ENCODE data around the gene NXPE3.

The NXPE3 gene

GRCh38 chr3:101779047-101779821, at the start of gene NXPE3:
NXPE3 (plus strand) TSS chr3:101779211; CDS start chr3:101785597, 6,386 bp downstream.
- Histone ChIP-seq H3K4me3 (ENCODE audit: low read depth, low read length) (peak within 1 kb of the TSS; percentile 91), H3K4me1 (ENCODE audit: control insufficient read depth, insufficient read depth, low read length) (0 out of 2 replicates have a peak, but pooled peaks cover 2% of the 10 kb centered on the region), H3K27ac (ENCODE audit: extremely low read depth, low read depth, low read length) (peak within 1 kb of the TSS; percentile 64), H3K36me3 (ENCODE audit: control insufficient read depth in 2 of 2, insufficient read depth in 1 of 2, low read length in 2 of 2) (peaks cover 12 to 16% of the 10 kb centered on the region in 2 experiments), H3K9me3 (ENCODE audit: control insufficient read depth, insufficient read depth, low read depth, low read length) (no peaks in the 10 kb centered on the region)
- ChIA-PET POLR2A (interaction anchor here (1.2 to 1.5 kb wide), 3 partner anchors 46 to 93 kb away, joined by 3 to 4 read pairs (median 4); partner anchors contain the start of genes CEP97 and RPL24), CTCF (interaction anchor here (0.6 kb wide), 1 partner anchor 402 kb away, joined by 4 read pairs; no protein-coding TSS in a partner anchor)
- peak; percentile 38; the same call in 1 of the 2 replicates for TF ChIP-seq KLF1 (tag by site-specific recombination; IDR thresholded peaks at IDR 0.05)
- TF ChIP-seq, protein P1, sequence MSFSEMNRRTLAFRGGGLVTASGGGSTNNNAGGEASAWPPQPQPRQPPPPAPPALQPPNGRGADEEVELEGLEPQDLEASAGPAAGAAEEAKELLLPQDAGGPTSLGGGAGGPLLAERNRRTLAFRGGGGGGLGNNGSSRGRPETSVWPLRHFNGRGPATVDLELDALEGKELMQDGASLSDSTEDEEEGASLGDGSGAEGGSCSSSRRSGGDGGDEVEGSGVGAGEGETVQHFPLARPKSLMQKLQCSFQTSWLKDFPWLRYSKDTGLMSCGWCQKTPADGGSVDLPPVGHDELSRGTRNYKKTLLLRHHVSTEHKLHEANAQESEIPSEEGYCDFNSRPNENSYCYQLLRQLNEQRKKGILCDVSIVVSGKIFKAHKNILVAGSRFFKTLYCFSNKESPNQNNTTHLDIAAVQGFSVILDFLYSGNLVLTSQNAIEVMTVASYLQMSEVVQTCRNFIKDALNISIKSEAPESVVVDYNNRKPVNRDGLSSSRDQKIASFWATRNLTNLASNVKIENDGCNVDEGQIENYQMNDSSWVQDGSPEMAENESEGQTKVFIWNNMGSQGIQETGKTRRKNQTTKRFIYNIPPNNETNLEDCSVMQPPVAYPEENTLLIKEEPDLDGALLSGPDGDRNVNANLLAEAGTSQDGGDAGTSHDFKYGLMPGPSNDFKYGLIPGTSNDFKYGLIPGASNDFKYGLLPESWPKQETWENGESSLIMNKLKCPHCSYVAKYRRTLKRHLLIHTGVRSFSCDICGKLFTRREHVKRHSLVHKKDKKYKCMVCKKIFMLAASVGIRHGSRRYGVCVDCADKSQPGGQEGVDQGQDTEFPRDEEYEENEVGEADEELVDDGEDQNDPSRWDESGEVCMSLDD (tag by site-specific recombination; IDR thresholded peaks at IDR 0.05) = peak; percentile 57; the same call in 1 of the 2 replicates
- TF ChIP-seq GLIS1 (tag by site-specific recombination; IDR thresholded peaks at IDR 0.05) = peak; percentile 80
- peak; percentile 61; the same call in 1 of the 2 replicates for TF ChIP-seq ZNF561 (tag by site-specific recombination; IDR thresholded peaks at IDR 0.05; ENCODE audit: borderline replicate concordance)
- TF ChIP-seq, protein P2, sequence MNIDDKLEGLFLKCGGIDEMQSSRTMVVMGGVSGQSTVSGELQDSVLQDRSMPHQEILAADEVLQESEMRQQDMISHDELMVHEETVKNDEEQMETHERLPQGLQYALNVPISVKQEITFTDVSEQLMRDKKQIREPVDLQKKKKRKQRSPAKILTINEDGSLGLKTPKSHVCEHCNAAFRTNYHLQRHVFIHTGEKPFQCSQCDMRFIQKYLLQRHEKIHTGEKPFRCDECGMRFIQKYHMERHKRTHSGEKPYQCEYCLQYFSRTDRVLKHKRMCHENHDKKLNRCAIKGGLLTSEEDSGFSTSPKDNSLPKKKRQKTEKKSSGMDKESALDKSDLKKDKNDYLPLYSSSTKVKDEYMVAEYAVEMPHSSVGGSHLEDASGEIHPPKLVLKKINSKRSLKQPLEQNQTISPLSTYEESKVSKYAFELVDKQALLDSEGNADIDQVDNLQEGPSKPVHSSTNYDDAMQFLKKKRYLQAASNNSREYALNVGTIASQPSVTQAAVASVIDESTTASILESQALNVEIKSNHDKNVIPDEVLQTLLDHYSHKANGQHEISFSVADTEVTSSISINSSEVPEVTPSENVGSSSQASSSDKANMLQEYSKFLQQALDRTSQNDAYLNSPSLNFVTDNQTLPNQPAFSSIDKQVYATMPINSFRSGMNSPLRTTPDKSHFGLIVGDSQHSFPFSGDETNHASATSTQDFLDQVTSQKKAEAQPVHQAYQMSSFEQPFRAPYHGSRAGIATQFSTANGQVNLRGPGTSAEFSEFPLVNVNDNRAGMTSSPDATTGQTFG (tag by site-specific recombination; IDR thresholded peaks at IDR 0.05; ENCODE audit: borderline replicate concordance) = no peak
- TF ChIP-seq, protein P3, sequence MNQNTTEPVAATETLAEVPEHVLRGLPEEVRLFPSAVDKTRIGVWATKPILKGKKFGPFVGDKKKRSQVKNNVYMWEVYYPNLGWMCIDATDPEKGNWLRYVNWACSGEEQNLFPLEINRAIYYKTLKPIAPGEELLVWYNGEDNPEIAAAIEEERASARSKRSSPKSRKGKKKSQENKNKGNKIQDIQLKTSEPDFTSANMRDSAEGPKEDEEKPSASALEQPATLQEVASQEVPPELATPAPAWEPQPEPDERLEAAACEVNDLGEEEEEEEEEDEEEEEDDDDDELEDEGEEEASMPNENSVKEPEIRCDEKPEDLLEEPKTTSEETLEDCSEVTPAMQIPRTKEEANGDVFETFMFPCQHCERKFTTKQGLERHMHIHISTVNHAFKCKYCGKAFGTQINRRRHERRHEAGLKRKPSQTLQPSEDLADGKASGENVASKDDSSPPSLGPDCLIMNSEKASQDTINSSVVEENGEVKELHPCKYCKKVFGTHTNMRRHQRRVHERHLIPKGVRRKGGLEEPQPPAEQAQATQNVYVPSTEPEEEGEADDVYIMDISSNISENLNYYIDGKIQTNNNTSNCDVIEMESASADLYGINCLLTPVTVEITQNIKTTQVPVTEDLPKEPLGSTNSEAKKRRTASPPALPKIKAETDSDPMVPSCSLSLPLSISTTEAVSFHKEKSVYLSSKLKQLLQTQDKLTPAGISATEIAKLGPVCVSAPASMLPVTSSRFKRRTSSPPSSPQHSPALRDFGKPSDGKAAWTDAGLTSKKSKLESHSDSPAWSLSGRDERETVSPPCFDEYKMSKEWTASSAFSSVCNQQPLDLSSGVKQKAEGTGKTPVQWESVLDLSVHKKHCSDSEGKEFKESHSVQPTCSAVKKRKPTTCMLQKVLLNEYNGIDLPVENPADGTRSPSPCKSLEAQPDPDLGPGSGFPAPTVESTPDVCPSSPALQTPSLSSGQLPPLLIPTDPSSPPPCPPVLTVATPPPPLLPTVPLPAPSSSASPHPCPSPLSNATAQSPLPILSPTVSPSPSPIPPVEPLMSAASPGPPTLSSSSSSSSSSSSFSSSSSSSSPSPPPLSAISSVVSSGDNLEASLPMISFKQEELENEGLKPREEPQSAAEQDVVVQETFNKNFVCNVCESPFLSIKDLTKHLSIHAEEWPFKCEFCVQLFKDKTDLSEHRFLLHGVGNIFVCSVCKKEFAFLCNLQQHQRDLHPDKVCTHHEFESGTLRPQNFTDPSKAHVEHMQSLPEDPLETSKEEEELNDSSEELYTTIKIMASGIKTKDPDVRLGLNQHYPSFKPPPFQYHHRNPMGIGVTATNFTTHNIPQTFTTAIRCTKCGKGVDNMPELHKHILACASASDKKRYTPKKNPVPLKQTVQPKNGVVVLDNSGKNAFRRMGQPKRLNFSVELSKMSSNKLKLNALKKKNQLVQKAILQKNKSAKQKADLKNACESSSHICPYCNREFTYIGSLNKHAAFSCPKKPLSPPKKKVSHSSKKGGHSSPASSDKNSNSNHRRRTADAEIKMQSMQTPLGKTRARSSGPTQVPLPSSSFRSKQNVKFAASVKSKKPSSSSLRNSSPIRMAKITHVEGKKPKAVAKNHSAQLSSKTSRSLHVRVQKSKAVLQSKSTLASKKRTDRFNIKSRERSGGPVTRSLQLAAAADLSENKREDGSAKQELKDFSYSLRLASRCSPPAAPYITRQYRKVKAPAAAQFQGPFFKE (tag by site-specific recombination; IDR thresholded peaks at IDR 0.05; ENCODE audit: borderline replicate concordance) = no peak
- peak; percentile 77 for TF ChIP-seq ZBTB17 (tag by site-specific recombination; IDR thresholded peaks at IDR 0.05)
- peak; percentile 76 for TF ChIP-seq EGR2 (tag by site-specific recombination; IDR thresholded peaks at IDR 0.05; ENCODE audit: low read depth)
- TF ChIP-seq ZNF37A (tag by site-specific recombination; IDR thresholded peaks at IDR 0.05) = no peak
- 0 out of 2 replicates have a peak, but pooled peaks have one; percentile 8 for TF ChIP-seq ZNF423 (tag by site-specific recombination; IDR thresholded peaks at IDR 0.05)
- TF ChIP-seq GLIS2 (tag by site-specific recombination; IDR thresholded peaks at IDR 0.05) = peak; percentile 86
- TF ChIP-seq, protein P4, sequence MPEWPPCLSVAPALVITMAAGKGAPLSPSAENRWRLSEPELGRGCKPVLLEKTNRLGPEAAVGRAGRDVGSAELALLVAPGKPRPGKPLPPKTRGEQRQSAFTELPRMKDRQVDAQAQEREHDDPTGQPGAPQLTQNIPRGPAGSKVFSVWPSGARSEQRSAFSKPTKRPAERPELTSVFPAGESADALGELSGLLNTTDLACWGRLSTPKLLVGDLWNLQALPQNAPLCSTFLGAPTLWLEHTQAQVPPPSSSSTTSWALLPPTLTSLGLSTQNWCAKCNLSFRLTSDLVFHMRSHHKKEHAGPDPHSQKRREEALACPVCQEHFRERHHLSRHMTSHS (tag by site-specific recombination; IDR thresholded peaks at IDR 0.05) = no peak
- TF ChIP-seq ZBTB20 (tag by site-specific recombination; IDR thresholded peaks at IDR 0.05) = peak; percentile 93
- peak; percentile 40 for TF ChIP-seq KLF9 (tag by site-specific recombination; IDR thresholded peaks at IDR 0.05; ENCODE audit: low read depth)
- TF ChIP-seq GLI4 (tag by site-specific recombination; IDR thresholded peaks at IDR 0.05) = no peak
- TF ChIP-seq ZBTB48 (tag by site-specific recombination; IDR thresholded peaks at IDR 0.05) = peak; percentile 60; the same call in 1 of the 2 replicates
- TF ChIP-seq, protein P5, sequence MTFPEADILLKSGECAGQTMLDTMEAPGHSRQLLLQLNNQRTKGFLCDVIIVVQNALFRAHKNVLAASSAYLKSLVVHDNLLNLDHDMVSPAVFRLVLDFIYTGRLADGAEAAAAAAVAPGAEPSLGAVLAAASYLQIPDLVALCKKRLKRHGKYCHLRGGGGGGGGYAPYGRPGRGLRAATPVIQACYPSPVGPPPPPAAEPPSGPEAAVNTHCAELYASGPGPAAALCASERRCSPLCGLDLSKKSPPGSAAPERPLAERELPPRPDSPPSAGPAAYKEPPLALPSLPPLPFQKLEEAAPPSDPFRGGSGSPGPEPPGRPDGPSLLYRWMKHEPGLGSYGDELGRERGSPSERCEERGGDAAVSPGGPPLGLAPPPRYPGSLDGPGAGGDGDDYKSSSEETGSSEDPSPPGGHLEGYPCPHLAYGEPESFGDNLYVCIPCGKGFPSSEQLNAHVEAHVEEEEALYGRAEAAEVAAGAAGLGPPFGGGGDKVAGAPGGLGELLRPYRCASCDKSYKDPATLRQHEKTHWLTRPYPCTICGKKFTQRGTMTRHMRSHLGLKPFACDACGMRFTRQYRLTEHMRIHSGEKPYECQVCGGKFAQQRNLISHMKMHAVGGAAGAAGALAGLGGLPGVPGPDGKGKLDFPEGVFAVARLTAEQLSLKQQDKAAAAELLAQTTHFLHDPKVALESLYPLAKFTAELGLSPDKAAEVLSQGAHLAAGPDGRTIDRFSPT (tag by site-specific recombination; IDR thresholded peaks at IDR 0.05) = peak; percentile 74
- peak; percentile 52 for TF ChIP-seq SP7 (tag by site-specific recombination; IDR thresholded peaks at IDR 0.05)
- TF ChIP-seq ZNF341 (tag by site-specific recombination; IDR thresholded peaks at IDR 0.05; ENCODE audit: low read depth) = peak; percentile 99
